GM19351 (cell line): ENCODE results near the gene REPS1.
"Not testable (repeated sequence)": the region's sequence is repeated elsewhere in the genome, so short reads cannot be mapped to it uniquely, and the experiment has no call there.

Experiments
- ATAC-seq: cut with Tn5 transposase; IDR thresholded peaks from one replicate; pipeline ENCODE4 v1.9.1; 2021; ENCODE audit warnings: mild to moderate bottlenecking, moderate library complexity; ENCODE audit not compliant: unreplicated experiment

The REPS1 gene

DNA sequence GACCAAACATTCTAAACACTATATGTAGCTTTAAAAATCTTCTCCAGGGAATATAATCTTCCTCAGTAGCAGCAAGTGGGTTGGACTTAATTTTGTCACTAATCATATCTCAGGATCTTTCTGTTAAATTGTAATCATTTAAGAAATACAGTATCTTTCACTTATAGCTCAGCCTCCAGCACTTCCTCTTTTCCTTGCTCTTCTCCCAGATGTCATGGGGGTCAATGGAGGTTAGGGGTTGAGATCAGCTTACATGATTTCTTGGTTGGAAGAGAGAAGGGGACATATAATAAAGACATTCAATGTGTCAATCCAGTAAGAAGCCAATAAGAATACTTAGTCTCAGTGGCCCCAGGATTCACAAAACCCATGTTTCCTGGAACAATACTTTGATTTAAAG lies 15.7 kb upstream of the REPS1 start:
- no peak for ATAC-seq

GRCh38 chr6:138999949-139000725 lies 12.1 kb upstream of the REPS1 start:
- no peak for ATAC-seq

DNA sequence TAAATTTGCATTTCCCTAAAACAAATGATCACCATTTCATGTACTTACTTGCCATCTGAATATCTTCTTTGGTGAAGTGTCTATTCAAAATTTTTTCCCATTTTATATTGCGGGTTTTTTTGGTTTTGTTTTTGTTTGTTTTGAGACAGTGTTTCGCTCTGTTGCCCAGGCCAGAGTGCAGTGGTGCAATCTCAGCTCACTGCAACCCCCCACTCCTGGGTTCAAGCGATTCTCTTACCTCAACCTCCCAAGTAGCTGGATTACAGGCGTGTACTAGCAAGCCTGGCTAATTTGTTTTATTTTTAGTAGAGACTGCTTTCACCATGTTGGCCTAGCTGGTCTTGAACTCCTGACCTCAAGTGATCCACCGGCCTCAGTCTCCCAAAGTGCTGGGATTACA lies 9.1 kb upstream of the REPS1 start:
- ATAC-seq = no peak

DNA sequence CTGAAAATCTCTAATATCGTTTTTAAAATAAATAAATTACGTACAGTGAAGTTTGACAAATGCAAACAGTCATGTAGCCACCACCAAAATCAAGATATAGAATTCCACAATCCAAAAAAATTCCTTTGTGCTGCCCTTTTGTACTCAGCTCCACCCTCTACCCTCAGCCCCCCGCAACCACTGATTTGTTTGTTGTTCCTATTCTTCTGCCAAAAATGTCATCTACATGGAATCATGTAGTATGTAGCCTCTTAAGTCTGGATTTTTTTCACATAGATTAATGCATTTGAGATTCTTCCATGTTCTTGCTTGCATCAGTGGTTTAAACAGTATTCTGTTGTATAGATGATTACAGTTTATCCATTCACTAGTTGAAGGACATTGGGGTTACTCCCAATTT lies 8.5 kb upstream of the REPS1 start:
- ATAC-seq = no peak

GRCh38 chr6:138993410-138993809 lies 5.4 kb upstream of the REPS1 start:
- not testable (repeated sequence) for ATAC-seq

- ATAC-seq = not testable (repeated sequence)
Observed at GRCh38 chr6:138992965-138993364, 4.9 kb upstream of the REPS1 start.

DNA sequence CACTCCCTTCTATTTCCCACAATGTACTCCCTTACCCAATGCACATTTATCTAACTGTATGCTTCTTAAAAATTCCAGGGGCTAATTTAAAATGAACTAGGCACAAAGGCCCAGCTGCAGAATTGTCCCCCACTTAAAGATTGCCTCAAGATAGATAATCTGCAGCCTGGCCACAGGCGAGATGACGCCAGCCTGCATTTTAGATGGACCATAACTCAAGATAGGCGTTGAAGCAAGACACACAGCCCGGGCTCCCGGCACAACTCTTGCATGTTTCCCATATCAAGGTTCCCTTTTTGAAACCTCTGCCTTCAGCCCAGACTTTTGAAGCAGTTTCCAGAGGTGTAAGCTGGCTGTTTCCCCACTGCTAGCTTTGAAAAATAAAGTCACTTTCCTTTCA lies 3.2 kb upstream of the REPS1 start:
- no peak for ATAC-seq

DNA sequence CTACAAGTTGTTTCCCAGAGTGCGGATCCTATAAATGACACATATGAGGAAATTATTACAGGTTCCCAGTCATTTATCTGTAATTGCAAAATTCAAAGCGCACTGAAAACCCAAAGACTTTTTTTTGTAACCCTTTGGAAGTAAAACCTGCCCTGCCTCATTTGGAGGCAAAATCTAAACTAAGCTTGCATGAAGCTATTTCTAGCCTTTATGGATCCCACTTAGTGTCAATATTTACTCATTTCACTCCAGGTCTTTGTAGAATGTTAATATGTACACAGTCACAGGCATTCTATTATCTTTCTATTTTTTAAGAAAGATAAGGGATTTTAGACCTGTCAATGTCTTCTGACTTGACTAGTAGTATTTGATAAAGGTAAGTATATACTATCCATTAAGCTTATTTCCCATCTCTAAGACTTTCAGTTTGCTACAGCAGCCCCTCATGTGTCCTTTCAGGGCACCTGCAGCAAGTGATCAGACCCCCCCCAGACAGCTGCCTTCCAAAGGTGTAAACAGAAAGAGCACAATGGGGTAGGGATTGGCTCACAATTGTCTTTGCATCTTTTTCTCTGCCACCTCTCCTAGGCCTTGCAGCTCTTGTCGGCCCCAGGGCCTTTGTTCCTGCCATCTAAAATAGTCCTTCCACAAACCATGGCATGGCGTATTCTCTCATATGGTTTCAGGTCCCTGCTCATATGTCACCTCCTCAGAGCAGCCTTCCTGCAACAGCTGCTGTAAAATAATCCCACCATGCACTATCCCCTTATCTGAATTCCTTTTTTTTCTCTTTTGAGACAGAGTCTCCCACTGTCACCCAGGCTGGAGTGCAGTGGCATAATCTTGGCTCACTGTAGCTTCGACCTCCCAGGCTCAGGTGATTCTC lies 1.3 kb upstream of the REPS1 start:
- ATAC-seq = no peak

DNA sequence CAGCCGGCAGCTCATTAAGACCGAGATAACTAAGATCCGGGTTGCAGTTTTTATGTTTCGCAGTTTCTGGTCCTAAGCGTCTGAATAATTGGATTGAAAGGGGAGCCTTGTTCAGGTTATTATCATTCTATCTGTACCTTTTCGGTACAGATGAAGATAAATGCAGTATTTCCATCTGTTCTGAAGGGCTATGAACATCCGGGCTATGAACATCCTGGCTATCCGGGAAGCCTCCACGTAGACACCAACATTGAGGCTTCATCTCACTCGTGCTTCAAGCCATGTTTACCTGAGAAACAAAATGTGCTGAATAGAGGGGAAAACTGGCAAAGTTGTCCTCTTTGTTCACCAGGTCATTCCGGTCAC lies 399 bp upstream of the REPS1 start:
- ATAC-seq = peak; percentile 16

- ATAC-seq = peak; percentile 18
Observed at GRCh38 chr6:138987080-138987642, 892 bp downstream of the REPS1 start.

GRCh38 chr6:138986578-138986977 lies 1.5 kb downstream of the REPS1 start:
- no peak for ATAC-seq

GRCh38 chr6:138981416-138981815 lies 6.6 kb downstream of the REPS1 start:
- no peak for ATAC-seq

DNA sequence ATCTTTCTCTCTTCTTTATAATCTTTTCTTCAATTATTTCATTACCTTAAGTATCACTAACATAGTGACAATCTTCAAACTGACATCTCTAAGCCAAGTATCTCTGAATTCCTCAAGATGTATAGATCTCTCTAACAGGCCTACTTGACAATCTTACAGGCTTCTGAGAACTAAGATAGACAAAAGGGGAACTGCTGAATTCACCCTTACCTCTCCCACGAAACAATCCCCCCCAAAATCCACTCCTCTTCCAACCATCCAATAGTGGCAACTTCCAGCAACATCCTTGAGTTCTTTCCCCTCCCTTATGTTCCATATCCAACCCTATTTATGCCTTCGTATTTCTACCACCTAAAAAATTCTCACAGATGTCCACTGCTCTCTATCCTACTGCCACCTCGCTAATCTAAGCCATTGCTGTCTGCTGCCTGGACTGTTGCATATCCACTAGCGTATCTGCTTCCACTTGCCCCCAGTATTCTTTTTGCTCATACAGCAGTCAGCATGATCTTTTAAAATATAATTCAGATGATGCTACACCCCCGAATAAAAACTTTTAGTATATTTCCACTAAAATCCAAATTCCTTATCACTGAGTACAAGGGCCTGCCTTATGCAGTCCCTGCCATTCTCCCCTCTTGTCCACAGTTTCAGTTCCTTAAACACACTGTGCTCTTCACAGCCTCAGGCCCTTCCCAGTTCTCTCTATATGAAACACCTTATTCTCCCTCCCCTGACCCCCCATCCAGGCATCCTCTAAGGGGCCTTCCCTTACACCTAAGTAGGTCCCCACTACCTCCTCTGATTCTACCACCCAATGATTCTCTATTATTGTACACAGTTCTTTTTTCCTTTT lies 8.0 kb downstream of the REPS1 start:
- ATAC-seq = peak; percentile 43

DNA sequence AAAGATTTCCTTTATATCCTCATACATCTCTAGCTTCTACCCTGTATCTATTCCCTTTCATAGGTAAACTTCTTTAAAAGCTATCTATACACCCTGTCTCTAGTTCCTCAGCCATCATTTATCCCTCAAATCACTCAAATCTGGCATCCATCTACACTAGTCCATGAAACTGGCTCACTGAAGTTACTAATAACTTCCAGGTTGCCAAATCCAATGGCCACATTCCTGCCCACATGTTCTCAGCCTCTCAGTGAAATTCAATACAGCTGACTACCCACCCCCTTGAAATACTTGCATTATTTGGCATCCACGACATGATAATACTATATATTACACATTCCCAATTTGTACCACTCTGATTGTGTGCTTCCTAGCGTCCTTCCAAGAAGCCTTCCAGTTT lies 8.7 kb downstream of the REPS1 start:
- ATAC-seq = no peak

- no peak for ATAC-seq
Observed at GRCh38 chr6:138978229-138978628, 9.8 kb downstream of the REPS1 start.

DNA sequence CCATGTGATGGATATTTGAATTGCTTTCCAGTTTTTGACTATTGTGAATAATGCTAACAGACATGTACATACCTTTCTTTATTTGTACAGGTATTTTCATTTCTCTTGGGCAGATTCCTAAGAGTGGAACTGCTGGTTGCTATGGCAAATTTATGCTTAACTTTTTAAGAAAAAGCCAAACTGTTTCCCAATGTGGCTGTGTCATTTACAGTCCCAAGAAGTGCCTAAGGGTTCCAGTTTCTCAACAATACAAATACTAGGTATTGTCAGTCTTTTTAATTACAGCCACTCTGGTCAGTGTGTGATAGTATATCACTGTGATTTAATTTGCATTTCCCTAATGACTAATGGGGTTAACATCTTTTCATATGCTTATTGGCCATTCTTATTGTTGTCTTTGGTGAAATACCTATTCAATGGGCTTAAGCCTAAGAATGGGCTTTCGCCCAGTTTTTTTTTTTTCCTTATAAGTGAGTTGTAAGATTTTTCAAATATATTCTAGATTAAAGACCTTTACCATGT lies 10.3 kb downstream of the REPS1 start:
- no peak for ATAC-seq

- no peak for ATAC-seq
Observed at GRCh38 chr6:138977242-138977641, 10.8 kb downstream of the REPS1 start.

DNA sequence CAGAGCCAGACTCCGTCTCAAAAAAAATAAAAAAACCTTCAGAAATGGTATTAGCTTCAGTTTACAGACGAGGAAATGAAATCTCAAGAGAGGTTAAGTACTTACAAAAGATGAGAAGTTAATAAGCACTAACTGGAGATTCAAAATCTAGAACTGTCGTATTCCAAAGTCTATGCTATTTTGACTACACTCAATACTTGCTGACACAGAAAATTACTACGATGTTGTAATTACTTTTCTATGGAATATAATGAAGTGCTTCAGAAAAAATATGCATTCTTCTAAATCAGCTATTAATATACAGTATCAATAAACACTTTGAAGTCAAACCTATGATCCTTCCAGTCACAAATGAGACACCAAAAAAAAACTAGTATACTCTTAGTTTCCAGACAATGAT lies 12.2 kb downstream of the REPS1 start:
- no peak for ATAC-seq

- ATAC-seq = no peak
Observed at GRCh38 chr6:138973466-138974153, 14.4 kb downstream of the REPS1 start.

DNA sequence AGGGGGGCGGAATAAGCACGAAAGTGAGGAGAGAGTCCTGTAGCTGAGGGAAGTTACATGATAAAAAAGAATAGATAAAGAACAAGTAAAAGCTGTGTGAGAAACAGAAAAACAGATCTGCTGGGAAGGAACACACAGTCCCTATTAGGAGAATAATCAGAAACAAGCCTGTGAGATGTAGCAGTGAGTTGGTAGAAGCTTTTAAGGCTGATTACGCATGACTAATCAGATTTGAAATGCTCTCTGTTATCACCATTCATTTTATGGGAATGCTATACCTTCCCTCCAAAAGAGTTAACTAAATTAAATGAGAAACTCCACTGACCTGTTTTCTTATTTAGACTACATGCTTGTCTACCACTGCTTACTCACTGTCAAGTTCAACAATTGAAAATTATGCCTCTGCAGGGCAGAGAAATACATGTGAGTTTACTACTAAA lies 15.8 kb downstream of the REPS1 start:
- ATAC-seq = no peak
